Left renal pelvis (tissue), 4 donors: ENCODE data around the gene PI4KA. TPM values are rescaled to one million over a fixed set of nuclear protein-coding genes. Genes with fewer than 3 reads are reported as not detected.
A peak's percentile ranks its signal among the peaks of the same experiment; 100 is the strongest.
"Not testable (repeated sequence)": the region's sequence is repeated elsewhere in the genome, so short reads cannot be mapped to it uniquely, and the experiment has no call there.

Experiments
- DNase-seq, 4 donors: peaks; one replicate each; pipeline ENCODE4 v3.0.0-alpha.2; 2013; ENCODE audit warnings: low read depth in 4 of 4, low spot score in 3 of 4
- polyA plus RNA-seq, 4 donors: library from polyadenylated mRNA; unstranded; fragments of 120-200 nt; gene quantifications; one replicate each; pipeline ENCODE4 v1.2.1, GENCODE V29; 2013; ENCODE audit not compliant: insufficient read length in 4 of 4

PI4KA gene
- polyA plus RNA-seq, 4 donors, result 48.9 to 92.8 (median 62.9) TPM

DNA sequence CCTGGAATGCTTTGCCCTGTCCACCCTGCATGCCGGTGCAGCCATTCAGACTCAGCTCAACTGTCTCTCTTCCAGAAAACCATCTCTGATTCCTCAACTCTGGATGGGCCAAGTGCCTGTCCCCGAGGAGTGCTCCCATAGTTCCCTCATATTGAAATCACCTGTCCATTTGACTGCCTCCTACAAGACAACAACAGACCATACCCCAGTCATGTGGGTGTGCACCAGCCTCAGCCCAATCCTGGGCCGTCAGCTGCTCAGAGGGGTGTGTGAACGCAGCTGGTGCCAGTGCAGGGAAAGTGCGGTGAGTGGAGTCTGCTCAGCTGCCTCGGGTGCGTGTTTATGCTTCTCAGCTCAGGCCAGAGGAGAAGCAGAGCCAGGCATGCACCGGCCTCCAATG, 126.2 kb downstream of the PI4KA start:
- DNase-seq, result not testable (repeated sequence)

DNA sequence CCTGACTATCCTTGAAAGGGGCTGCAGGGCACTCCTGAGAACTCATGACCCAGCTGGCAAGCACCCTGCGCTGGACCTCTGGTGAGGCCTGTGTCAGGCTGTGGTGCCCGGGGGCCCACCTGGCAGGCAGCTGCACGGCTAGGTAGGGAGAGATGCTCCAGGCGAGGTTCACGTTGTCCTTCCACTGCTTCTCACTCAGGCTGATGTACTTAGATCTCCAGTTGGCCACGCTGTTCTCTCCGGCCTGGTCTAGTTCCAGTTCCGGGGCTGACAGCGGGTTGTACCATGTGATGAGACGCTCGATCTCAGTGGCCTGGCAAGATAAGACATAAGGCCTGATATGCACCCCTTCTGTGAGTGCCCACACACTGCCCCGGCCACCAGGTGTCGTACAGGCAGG, 129.4 kb downstream of the PI4KA start:
- no peak for DNase-seq

DNA sequence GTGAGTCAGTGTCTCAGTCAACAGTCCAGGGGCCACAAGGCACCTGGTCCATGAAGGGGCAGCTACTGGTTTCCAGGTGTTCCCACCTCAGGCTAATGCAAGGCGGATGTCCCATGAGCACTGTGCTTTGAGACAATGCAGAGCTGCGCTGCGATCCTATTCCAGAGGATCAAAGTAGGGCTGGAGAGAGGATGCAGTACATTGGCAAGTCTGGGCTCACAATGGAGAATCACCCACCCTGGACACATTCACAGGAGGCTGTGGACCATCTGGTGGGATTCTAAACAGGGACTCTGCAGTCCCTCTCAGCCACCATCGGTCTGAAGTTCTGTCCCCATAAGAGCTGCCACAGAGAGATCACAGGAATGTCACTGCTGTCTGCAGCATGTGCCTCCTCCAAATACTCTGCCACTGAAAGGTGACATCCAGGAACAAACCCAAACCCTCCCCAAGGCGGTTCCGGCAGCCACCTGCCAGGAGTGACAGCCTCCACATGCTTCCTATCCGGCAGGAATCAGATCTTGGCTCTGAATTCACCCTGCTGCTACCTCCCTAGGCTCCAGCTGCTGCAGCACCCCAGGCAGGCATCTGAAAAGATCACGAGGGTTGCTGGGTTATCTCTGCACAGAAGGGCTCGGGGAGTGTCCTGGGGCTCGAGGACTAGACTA, 130.0 kb downstream of the PI4KA start:
- DNase-seq, result no peak

DNA sequence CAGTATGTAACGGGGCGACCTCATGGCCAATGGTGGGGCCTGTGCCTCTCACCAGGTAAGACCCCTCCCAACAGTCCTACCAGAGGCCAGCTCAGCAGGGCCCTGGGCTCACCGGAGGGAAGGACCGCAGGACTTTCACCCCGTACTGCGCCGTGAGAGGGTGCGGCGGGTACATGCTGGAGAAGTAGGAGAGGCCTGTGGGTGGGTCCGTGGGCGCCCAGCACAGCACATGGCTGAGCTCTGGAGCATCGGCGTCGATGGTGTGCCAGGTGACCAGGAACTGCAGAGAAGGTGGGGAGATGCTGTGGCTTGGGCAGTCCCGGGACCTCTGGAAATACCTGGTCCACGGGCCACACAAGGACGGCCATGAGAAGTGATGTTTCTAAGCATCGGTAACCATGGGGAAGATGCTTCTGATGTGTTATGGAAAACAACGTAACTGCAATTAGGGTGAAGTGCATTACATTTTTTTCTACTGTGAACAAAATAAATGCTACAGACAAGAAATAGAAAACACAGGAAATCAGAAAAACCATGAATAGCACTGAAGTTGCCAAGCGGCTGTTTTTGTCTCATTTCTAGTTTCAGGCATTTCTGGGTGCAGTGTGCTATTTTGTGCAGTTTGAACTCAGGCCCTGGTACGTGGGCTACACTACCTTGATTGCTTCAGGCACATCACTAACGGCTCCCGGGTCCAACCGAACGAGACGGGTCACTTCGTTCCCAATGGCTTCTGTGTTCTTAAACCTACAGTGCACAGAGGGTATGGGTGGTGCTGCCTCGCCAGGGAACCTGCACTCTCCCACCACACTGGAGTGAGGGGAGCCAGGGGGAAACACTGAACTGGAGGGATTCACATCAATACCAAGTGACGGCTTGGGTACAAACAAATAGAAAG, 131.2 kb downstream of the PI4KA start:
- no peak for DNase-seq

DNA sequence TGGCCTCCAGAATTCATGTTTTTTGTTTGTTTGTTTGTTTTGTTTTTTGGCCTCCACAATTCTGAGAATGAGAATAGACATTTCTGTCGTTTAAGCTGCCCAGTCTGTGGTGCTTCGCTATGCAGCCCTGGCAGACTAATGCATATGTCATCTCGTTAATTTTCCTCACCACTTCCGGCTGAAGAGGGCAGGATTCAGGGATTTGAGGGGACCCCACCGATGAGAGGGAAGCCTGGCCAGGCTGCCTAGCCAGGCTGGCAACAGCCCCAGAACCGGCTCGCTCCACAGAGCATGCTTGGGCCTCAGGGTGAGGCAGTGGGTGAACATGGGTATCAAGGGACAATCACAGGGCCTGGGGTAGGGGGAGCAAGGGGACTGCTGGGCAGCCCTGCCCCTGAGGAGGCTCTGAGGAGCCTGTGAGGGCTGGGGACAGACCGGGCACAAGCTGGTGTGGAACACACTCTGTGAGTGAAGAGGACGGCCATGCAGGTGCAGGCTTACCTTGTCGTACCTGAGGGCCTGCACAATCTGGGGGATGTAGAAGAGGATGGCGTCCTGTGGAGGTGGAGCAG, 132.5 kb downstream of the PI4KA start:
- DNase-seq, result no peak

DNA sequence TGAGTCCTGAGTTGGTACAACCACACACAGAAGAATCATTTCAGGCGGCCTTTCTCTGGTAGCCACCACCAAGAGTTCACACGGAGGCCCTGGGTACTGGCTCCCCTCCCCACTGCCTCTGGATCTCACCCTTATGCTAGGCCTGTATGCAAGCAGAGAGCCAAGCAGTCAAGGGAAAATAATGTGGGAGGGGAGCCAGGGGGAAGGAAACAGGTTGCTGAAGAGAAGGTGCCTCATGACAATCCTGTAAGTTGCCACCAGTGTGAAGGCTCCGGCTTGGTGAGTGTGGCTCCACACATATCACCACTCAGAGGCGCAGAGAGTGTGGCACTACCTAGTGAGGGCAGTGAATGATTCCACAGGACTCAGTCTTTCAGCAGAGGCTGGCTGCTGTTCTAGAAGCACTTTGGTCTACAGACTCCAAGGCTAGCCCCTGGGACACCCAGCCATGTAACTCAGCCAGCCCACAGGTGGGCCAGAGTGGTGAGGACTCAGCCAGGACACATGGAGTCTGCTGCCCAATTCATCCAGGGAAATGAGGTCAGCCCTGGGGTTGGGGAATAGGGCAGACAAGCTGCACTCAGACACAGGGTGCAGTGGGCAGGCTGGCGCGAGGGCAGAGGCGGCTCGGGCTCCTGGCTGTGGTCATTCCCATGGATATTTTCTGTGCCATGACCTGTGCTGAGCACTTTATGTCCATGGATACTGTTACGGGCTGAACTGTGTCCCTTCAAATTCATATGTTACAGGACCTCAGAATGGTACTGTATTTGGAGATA, 133.7 kb downstream of the PI4KA start:
- no peak for DNase-seq

DNA sequence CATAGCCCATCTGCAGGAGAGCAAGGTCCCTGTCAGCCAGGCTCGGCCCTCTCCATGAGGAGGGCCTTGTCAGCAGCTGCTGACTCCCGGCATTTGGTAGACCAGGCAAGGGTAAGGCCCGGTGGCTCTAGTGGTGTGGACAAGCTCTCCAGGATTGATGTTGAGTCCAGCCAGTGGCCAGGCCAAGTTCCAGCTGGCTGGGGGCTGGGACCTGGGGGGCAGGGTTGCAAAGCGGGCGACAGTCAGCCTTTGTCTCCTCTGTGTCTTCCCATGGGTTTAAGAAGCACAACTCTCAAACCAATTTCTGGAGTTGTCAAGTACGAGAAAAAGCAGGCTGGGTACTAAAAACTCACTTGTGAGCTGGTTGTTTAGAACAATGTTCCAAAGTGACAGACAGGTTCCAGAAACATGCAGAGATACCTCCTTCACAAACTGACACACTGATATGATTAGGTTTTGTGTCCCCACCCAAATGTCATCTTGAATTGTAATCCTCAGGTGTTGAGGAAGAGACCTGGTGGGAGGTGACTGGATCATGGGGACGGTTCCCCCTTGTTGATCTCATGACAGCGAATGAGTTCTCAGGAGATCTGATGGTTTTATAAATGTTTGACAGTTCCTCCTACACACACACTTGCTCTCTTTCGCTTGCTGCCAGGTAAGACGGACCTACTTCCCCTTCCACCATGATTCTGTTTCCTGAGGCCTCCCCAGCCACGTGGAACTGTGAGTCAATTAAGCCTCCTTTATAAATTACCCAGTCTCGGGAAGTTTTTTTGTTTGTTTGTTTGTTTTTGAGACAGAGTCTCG, 137.0 kb downstream of the PI4KA start:
- no peak for DNase-seq

DNA sequence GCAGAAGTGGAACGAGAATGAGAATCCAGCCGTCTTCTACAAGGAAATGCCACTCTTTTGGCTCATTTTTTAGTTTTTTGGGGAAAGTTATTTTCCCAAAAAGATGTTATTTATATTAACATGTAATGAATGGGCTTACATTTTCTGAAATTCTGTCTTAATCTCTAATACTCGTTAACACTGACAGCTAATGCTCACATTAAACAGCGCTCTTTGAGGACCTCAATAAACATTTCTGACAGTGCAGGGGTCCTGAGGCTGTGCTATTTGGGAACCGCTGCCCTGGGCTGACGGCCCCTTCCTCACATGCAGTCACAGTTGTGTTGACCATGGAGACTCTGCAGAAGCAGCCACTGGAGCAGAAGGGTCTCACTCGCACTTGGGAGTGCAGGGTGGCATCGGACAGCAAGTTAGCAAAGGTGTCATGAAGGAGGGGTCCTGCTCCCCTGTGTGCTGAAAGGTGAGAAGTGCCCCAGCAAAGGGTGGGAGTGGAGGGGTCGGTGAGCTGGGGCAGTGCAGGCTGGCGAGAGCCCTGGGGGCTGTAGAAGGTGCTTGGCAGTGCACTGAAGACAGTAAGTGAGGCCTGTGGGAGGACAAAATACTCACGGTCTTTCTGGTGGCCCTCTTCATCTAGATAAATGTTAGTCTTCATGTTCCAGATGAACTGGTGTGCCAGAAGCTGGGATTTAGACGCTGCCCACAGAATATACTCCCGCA, 137.8 kb downstream of the PI4KA start:
- DNase-seq, result no peak

DNA sequence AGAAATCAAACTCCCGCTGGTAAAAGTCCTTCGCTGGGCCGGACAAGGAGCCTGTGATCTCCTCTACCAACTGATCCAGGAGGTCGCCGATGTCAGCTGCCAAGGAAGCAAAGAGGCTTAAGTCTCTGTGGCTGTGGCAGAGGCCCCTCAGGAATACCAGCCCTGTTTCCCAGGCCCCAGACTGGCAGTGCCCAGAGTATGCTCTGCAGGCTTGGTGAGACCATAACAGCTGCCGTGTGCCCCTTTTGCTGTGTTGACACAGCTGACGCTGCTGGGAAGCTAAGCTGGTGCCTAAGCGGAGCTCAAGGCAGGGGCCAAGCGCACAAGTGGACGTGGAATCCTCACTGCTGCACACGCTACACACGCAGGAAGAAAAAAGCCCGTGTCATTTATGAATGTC, 139.9 kb downstream of the PI4KA start:
- not testable (repeated sequence) for DNase-seq

DNA sequence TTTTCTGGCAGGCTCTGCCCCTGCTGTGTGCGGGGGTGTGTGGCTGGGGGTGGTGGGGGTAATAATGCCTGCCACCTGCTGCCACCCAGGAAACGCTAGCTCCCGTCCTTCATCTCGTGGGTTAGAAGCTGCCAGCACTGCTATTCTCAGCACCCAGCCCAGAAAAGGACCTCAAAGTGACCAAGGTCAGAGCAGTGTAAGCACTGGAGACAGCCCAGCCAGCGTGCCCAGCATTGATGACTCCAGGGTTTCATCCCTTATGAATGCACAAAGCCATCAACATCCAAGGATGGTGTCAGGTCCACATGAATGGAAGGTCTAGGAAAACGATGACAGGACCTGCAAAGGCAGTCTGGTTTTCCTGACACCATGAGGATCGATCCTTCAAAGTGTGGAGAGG, 140.6 kb downstream of the PI4KA start:
- not testable (repeated sequence) for DNase-seq

DNA sequence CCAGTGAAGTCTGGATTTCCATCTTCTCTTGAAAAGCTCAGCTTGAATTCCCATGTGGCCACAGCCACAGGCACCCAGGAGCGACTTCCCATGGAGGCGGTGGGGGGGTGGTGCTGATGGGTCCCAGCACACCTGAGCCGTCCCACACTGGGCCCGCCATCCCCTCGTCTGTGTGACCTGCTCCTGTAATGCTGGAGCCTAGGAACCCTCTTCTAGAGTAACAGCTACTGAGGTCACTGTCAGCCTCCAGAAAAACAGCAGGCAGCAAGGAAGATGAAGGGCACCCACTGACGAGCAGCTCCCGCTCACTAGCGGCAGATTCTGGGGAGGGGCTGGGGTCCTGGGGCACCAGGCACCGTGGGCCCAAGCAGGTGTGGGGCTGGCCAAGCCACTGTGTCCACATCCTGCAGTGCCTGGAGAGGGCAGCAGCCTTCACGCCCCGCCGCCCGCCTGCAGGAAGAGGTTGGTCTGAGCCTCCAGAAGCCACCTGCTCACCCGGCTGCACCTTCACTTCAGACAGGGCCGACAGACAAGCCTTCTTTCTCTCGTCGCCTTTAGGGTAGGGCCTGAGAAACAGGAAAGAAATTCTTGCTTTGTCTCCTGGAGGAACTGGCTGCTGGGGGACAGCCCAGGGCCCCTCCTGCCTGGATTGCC, 141.3 kb downstream of the PI4KA start:
- DNase-seq, result not testable (repeated sequence)

DNA sequence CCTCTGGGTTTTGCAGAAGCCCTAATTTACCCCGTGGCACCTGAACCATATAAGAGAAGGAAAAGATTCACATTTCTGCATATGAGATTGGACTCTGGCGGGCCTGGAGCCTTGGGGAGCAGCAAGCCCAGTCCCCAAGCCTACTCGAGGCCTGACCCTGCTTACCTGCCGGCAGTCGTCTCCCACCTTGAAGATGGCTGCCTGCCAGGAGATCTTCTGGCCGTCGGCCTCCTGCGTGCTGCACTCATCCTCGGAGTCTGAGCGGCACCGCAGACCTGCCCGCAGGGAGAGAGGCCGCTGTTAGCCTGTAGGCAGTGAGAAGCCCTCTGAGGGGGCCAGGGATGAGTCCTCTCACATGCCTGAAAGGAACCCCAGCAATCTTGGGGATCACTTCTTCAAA, 145.5 kb downstream of the PI4KA start:
- DNase-seq, result not testable (repeated sequence)

DNA sequence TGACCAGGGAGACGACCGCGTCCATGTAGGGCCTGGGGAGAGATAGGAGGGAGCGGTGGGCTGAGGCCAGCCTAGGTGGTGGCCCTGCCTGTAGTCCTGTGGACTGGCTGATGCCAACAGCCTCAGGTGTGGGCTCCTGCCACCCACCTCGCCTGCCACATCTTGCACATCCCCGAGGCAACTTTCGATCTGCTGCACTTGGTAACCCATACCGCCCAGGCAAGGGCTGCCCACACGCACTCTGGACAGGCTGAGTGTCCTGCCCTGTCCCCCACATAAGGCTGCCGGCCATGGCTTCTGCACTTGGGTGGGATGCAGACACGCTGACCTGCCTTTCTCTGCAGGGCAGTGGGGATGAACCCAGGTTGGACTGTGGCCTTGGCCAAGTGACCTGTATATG, 148.6 kb downstream of the PI4KA start:
- not testable (repeated sequence) for DNase-seq

DNA sequence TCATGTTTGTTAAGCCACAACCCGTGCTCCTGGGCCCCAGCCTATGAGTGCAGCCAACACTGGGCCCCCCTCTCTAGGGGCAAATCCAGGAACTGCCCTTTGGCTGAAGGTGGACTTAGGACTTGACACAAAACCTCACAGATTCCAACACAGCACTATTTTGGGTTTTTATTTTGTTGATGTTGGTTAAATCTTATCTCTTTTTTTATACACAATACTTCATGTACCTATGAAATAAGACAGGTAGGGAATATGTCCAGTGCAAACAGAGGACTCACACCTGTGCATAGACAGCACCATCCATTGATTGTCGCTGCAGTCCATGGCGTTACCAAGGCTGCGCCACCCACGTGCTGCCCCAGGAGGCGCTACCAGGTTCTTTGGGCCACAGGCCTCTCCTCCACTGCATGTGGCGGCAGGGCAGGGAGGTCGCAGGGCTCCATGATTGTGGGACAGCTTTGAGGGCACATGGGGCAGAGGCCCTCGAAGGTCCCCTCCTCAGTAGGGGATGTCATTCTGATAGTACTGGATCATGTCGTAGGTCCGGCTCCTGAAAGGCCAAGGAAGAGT, 151.0 kb downstream of the PI4KA start:
- DNase-seq, result not testable (repeated sequence)

DNA sequence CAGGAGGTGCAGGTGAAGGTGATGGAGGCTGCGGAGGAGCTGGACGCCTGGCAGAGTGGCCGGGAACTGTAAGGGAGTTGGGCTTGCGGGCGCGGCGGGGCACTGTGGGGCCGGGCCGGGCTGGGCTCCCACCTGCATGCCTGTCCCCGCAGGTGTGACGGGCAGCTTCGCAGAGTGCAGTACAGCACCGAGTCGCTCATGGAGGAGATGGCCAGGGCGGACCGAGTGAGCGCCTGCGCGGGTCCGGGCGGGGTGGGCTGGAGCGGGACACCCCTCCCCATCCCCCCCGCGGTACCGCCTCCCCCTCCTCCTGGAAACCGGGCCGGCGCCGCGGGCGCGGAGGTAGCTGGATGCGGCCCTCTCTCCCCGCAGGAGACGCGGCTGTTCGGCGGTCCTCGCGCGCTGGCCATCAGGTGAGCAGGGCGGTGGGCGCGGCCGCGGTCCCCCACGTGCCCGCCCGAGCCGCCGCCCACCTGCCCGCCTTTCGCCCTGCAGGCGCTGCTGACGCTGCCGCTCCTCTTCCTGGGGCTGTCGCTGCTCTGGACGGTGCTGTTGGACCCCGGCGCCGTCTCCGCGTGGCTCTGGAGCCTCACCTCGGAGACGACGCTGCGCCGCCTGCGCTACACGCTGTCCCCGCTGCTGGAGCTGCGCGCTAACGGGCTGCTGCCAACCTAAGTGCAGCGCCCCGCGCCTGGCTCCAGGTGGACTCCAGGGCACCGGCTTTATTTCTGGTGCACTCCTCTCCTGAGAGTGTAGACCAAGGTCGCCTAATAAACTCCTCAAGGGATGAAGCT, 154.6 kb downstream of the PI4KA start:
- DNase-seq, result not testable (repeated sequence)

DNA sequence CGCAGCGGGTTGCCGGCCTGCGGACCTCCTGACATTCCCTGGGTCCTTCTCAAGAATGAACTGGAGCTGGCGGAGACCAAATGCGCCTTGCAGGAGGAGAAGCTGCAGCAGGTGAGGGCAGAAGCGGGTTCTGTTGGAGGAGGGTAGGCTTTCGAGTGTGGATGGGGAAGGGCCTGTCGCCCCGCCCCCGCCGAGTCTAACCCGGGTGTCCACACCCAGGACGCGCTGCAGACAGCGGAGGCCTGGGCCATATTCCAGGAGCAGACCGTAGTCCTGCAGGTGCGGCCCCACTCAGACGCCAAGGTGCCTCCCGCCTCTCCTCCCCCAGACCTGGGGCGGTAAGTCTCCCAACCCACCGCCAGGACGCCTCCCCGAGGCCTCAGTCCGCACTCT, 155.2 kb downstream of the PI4KA start:
- DNase-seq, result not testable (repeated sequence)

DNA sequence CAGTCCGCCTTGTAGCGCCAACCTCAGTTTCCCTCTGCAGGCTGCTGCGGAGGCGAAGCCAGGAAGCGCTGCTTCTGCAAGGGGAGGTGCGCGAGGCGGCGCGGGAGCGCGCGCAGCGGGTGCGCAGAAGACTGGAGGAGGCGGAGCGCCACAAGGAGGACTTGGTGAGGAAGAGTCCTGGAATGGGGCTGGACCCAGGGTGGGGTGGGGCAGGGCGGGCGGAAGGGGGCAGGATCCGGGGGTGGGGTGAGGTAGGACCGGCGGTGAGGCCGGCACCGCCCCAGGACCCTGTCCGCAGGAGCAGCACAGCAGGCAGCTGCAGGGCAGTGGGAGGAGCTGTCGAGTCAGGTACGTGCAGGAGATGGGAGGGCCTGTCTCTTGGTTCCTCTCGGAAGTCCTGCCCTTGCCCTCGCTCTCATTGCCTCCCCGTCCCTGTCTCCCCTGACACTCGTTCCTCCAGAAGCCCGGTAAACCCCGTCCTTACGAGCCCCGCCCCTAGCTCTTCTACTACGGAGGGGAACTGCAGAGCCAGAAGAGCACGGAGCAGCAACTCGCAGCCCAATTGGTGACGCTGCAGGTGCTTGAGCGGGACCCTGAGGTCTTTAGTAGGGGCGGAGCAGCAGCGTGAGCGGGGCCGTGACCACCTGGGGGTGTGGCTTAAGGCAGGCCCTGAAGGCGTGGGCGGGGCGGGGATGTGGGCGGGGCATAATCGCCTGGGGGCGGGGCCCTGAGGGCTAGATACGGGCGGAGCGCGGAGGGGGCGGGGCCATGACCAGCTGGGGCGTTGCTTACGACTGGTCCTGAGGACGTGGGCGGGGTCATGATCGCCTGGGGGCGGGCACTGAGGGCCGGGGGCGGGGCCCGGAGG, 155.8 kb downstream of the PI4KA start:
- peak; percentile 67 to 81 (median 78) for DNase-seq
